GM23338 (cell line): ENCODE measurements around the gene ALDH7A1.

Experiments
- CREB1 ChIP-seq: fragments of 250-450 bp; sonication (Bioruptor Pico); IDR thresholded peaks from 2 replicates; pipeline ENCODE4 v1.5.0; 2020; ENCODE audit warnings: low read depth, mild to moderate bottlenecking, moderate library complexity
- CTCF ChIP-seq, 2 experiments: fragments of 200-600 bp in 1 of 2; sonication (generic) in 1 of 2; conservative IDR thresholded peaks; 2 replicates each; pipeline versions ENCODE4 v1.5.1 to v1.6.1; 2016 to 2017; ENCODE audit warnings: antibody characterized with exemption in 2 of 2, low read depth in 2 of 2, mild to moderate bottlenecking in 2 of 2, moderate library complexity in 1 of 2
- EZH2 ChIP-seq: fragments of 200-600 bp; sonication (generic); IDR thresholded peaks from one replicate; pipeline ENCODE4 v1.8.0; 2017; ENCODE audit warnings: antibody characterized with exemption, mild to moderate bottlenecking, low read depth; ENCODE audit not compliant: unreplicated experiment
- EZH2phosphoT487 ChIP-seq: fragments of 200-600 bp; sonication (generic); IDR thresholded peaks from one replicate; pipeline ENCODE4 v1.8.1; 2018; ENCODE audit warnings: antibody characterized with exemption; ENCODE audit not compliant: unreplicated experiment
- JUNB ChIP-seq: IDR thresholded peaks from one replicate; pipeline ENCODE4 v1.6.1; 2016; ENCODE audit warnings: antibody characterized with exemption; ENCODE audit not compliant: unreplicated experiment
- POLR2AphosphoS5 ChIP-seq: IDR thresholded peaks from 2 replicates; pipeline ENCODE4 v1.6.1; 2016; ENCODE audit warnings: antibody characterized with exemption, low read depth

DNA sequence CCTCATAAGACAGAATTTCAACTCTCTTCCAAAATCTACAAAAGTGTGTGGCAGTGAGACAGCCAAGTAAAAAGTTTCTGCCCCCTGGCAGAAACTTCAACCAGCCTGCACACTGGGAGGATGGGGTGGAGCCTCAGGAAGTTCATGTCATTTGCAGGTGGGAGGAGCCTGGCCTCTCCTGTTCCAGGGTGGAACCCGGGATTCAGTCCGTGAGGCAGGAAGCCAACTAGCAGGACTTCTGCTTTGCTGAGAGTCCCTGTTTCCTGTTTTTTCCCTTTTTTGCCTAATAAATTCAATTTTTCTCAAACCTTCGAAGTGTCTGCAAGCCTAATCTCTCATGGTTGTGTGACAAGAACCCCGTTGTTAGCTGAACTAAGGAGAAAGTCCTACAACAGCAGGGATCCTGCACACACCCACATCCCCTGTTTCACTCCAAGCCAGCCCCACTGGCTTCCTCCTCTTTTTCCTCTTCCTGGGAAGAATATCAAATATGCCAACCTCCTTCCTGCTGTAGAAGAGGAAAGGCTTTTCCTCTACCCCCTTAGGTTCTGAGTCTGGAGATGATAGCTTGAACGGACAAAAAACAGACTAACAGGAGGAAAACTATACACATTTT lies 69.3 kb downstream of the ALDH7A1 start:
- TF ChIP-seq CTCF (conservative IDR thresholded peaks at IDR 0.05; ENCODE audit: low read depth in 2 of 2): no peak
- no peak for TF ChIP-seq EZH2
- no peak for TF ChIP-seq EZH2phosphoT487
- 0 out of 2 replicates have a peak, but pooled peaks have one; percentile 26 for TF ChIP-seq POLR2AphosphoS5
- no peak for TF ChIP-seq CREB1 (CRISPR knock-in tag)
- no peak for TF ChIP-seq JUNB
